Hippocampal formation (tissue), 2 donors: Measurements from ENCODE around the gene CTCFL.

Source experiments
- DNase-seq, 2 donors: peaks; one replicate each; lab custom pipeline; 2025; lab: John Stamatoyannopoulos, UW

CTCFL gene

GRCh38 chr20:57560554-57561355 is 35.8 kb upstream of the CTCFL start, which contains the start of gene PCK1:
Gene PCK1, plus strand, starts transcription at chr20:57561110. Its CDS starts 302 bp downstream, at chr20:57561412.
- no peak for DNase-seq

- DNase-seq = no peak
These were observed 35.0 kb upstream of the CTCFL start for GRCh38 chr20:57559658-57560553.

GRCh38 chr20:57559289-57559634 is 34.3 kb upstream of the CTCFL start:
- no peak for DNase-seq

GRCh38 chr20:57558614-57559288 is 33.8 kb upstream of the CTCFL start:
- no peak for DNase-seq

GRCh38 chr20:57557926-57558613 is 33.1 kb upstream of the CTCFL start:
- no peak for DNase-seq

- no peak for DNase-seq
These were observed 32.0 kb upstream of the CTCFL start for GRCh38 chr20:57556980-57557274.

GRCh38 chr20:57555457-57556184 is 30.7 kb upstream of the CTCFL start:
- DNase-seq = no peak

GRCh38 chr20:57553376-57554018 is 28.6 kb upstream of the CTCFL start:
- peak in 1 of 2 donors; percentile 2 for DNase-seq

- DNase-seq = no peak
These were observed 27.5 kb upstream of the CTCFL start for GRCh38 chr20:57552471-57552870.

GRCh38 chr20:57548177-57549058 is 23.5 kb upstream of the CTCFL start:
- DNase-seq = no peak

GRCh38 chr20:57546956-57547649 is 22.2 kb upstream of the CTCFL start:
- no peak for DNase-seq

- no peak for DNase-seq
These were observed 21.2 kb upstream of the CTCFL start for GRCh38 chr20:57545927-57546662.

GRCh38 chr20:57544838-57545564 is 20.1 kb upstream of the CTCFL start:
- DNase-seq = no peak

- no peak for DNase-seq
These were observed 18.8 kb upstream of the CTCFL start for GRCh38 chr20:57543754-57544153.

- DNase-seq = no peak
These were observed 16.1 kb upstream of the CTCFL start for GRCh38 chr20:57540890-57541580.

- DNase-seq = no peak
These were observed 14.9 kb upstream of the CTCFL start for GRCh38 chr20:57539889-57540288.

- DNase-seq = no peak
These were observed 12.9 kb upstream of the CTCFL start for GRCh38 chr20:57537822-57538221.
